GM12874 (cell line): ENCODE results near the gene STK32C.

Source experiments
- CTCF ChIP-seq: IDR thresholded peaks from 2 replicates; pipeline ENCODE4 v1.5.1; 2011; ENCODE audit warnings: low read depth, mild to moderate bottlenecking, control low read depth, low read length, moderate library complexity; ENCODE audit not compliant: insufficient read depth

STK32C gene

GRCh38 chr10:132202070-132202970, 105.4 kb downstream of the STK32C start:
- TF ChIP-seq CTCF, result no peak

- no peak for TF ChIP-seq CTCF
These were observed 106.4 kb downstream of the STK32C start for GRCh38 chr10:132201111-132201969.

- no peak for TF ChIP-seq CTCF
These were observed 107.2 kb downstream of the STK32C start for GRCh38 chr10:132200344-132201110.

GRCh38 chr10:132199854-132200311, 107.9 kb downstream of the STK32C start:
- TF ChIP-seq CTCF, result no peak

- no peak for TF ChIP-seq CTCF
These were observed 108.4 kb downstream of the STK32C start for GRCh38 chr10:132199268-132199853.

- TF ChIP-seq CTCF, result no peak
These were observed 109.2 kb downstream of the STK32C start for GRCh38 chr10:132198381-132199181.
